HepG2 (cell line): ENCODE measurements around the gene CPNE8. TPM values are rescaled to one million over a fixed set of nuclear protein-coding genes. Genes with fewer than 3 reads are reported as not detected.

Experiments
- ATAC-seq: fragments of 200-7000 bp; cut with Tn5 transposase; 3 replicates; pipeline ENCODE4 v1.9.1; 2020; ENCODE audit warnings: mild to moderate bottlenecking, moderate library complexity
- BruUV-seq: library from RNA; stranded (reverse); fragments of 400-500 nt; replicated peaks from 2 replicates; lab custom pipeline; 2021; lab: Mats Ljungman, UMichigan
- CTCF ChIA-PET: fragments of 300-600 bp; formaldehyde crosslinking; extraction: SDS; loops from one replicate; lab custom pipeline; 2021; ENCODE audit warnings: low total read pairs, inconsistent platforms, low intra/inter-chr PET ratio; lab: Yijun Ruan, JAX
- POLR2A ChIA-PET: fragments of 350-600 bp; sonication (Branson Sonifier 250); formaldehyde crosslinking; loops from one replicate; lab custom pipeline; 2020; ENCODE audit warnings: antibody characterized with exemption, inconsistent platforms; lab: Yijun Ruan, JAX
- DNase-seq: peaks from one replicate; pipeline ENCODE4 v3.0.0-alpha.2; 2015; ENCODE audit warnings: low spot score
- FAIRE-seq: peaks from 3 replicates; lab custom pipeline; 2011; peaks lifted over from hg19 to GRCh38; lab: Jason Lieb, UNC
- H2AFZ ChIP-seq: one replicate; pipeline ENCODE4 v1.6.1; 2011; ENCODE audit warnings: low read length, inconsistent platforms
- H3K27ac ChIP-seq: fragments of 300-600 bp; 3 replicates; pipeline ENCODE4 v1.8.0; 2011; ENCODE audit warnings: mixed run types, mild to moderate bottlenecking, mixed read lengths, low read length, inconsistent platforms; ENCODE audit not compliant: insufficient read depth; ENCODE audit errors: extremely low read length
- H3K27me3 ChIP-seq, 2 experiments: fragments of 200-600 bp in 1 of 2; 2 replicates in 1 of 2; 3 replicates in 1 of 2; pipeline versions ENCODE4 v1.6.0 to v1.8.0; 2011; ENCODE audit warnings: low read length in 2 of 2, mild to moderate bottlenecking in 2 of 2, moderate library complexity in 2 of 2, inconsistent platforms in 1 of 2; ENCODE audit not compliant: insufficient read depth in 2 of 2, control insufficient read depth in 1 of 2
- H3K36me3 ChIP-seq, 2 experiments: fragments of 200-600 bp in 1 of 2; replicated peaks in 1 of 2; 2 replicates in 1 of 2; 3 replicates in 1 of 2; pipeline versions ENCODE4 v1.5.1 to v1.8.0; 2011; ENCODE audit warnings: low read length in 2 of 2, inconsistent platforms in 1 of 2; ENCODE audit not compliant: insufficient read depth in 2 of 2, control insufficient read depth in 1 of 2
- H3K4me1 ChIP-seq: 2 replicates; pipeline ENCODE4 v1.5.1; 2012; ENCODE audit warnings: low read length, inconsistent platforms; ENCODE audit not compliant: insufficient read depth
- H3K4me2 ChIP-seq: 2 replicates; pipeline ENCODE4 v1.6.0; 2011; ENCODE audit warnings: low read depth, low read length, inconsistent platforms
- H3K4me3 ChIP-seq, 3 experiments: fragments of 200-600 bp in 1 of 3; sonication (generic), shearing (Covaris generic) in 1 of 3; replicated peaks in 1 of 3; 2 replicates each; pipeline ENCODE4 v1.5.1; 2011 to 2016; ENCODE audit warnings: low read length in 3 of 3, inconsistent platforms in 2 of 3, low read depth in 2 of 3, mild to moderate bottlenecking in 2 of 3, control low read depth in 1 of 3, mixed read lengths in 1 of 3; ENCODE audit not compliant: insufficient read depth in 1 of 3
- H3K79me2 ChIP-seq: one replicate; pipeline ENCODE4 v1.6.1; 2011; ENCODE audit warnings: low read length, inconsistent platforms; ENCODE audit not compliant: insufficient read depth
- H3K9ac ChIP-seq: 2 replicates; pipeline ENCODE4 v1.6.0; 2011; ENCODE audit warnings: mild to moderate bottlenecking, low read depth, low read length, inconsistent platforms; ENCODE audit not compliant: insufficient read depth
- H3K9me3 ChIP-seq: 2 replicates; pipeline ENCODE4 v1.5.1; 2012; ENCODE audit warnings: mild to moderate bottlenecking, low read length
- H4K20me1 ChIP-seq: 2 replicates; pipeline ENCODE4 v1.6.0; 2011; ENCODE audit warnings: inconsistent platforms, mild to moderate bottlenecking, low read length, moderate library complexity; ENCODE audit not compliant: insufficient read depth
- AKNA ChIP-seq: sonication (generic); formaldehyde crosslinking; IDR thresholded peaks from 2 replicates; pipeline ENCODE4 v1.4.0; 2020; ENCODE audit warnings: missing genetic modification reagents, borderline replicate concordance
- CENPX ChIP-seq: sonication (generic); formaldehyde crosslinking; IDR thresholded peaks from 2 replicates; pipeline ENCODE4 v1.9.0; 2021; ENCODE audit warnings: mild to moderate bottlenecking, missing genetic modification reagents, moderate library complexity
- CTCF ChIP-seq: sonication (generic); formaldehyde crosslinking; IDR thresholded peaks from 2 replicates; pipeline ENCODE4 v1.5.0; 2020; ENCODE audit warnings: mild to moderate bottlenecking, missing genetic modification reagents, moderate library complexity
- E2F5 ChIP-seq: sonication (generic); formaldehyde crosslinking; conservative IDR thresholded peaks from 2 replicates; pipeline ENCODE4 v1.4.0; 2020; ENCODE audit warnings: missing genetic modification reagents
- PRDM4 ChIP-seq: sonication (generic); formaldehyde crosslinking; IDR thresholded peaks from 2 replicates; pipeline ENCODE4 v1.9.0; 2021; ENCODE audit warnings: missing genetic modification reagents, borderline replicate concordance
- USF2 ChIP-seq, 2 experiments: sonication (generic) in 1 of 2; formaldehyde crosslinking in 1 of 2; IDR thresholded peaks; 2 replicates each; pipeline versions ENCODE4 v1.5.1 to v1.6.1; 2011 to 2020; ENCODE audit warnings: borderline replicate concordance in 1 of 2, low read depth in 1 of 2, low read length in 1 of 2, mild to moderate bottlenecking in 1 of 2, missing genetic modification reagents in 1 of 2, moderate library complexity in 1 of 2
- ZNF430 ChIP-seq: sonication (generic); formaldehyde crosslinking; IDR thresholded peaks from 2 replicates; pipeline ENCODE4 v1.9.0; 2021; ENCODE audit warnings: mild to moderate bottlenecking, missing genetic modification reagents
- in situ Hi-C: cut with HindIII; loops from 2 replicates; pipeline ENCODE4 v1.10.0; 2017; ENCODE audit warnings: low pct_unique_long_range_greater_than_20kb; ENCODE audit not compliant: extremely low pct_ligation_motif_present
- intact Hi-C: fragments of 100-400 bp; cut with micrococcal nuclease; formaldehyde crosslinking; loops from one replicate; pipeline ENCODE4 v1.10.0; 2022; ENCODE audit not compliant: unreplicated experiment
- polyA plus RNA-seq, 8 experiments: library from polyadenylated mRNA; depleted of rRNA in 3 of 8; stranded (reverse) in 7 of 8; unstranded in 1 of 8; fragments of >200 nt; fragmentation: Illumina TruSeq in 4 of 8; extraction: Trizol in 4 of 8; gene quantifications; 2 replicates each; pipeline versions ENCODE4 v1.2.1 to v1.2.3, GENCODE V29; 2011 to 2016; ENCODE audit warnings: low read depth in 4 of 8, missing spikeins in 1 of 8, mixed read lengths in 1 of 8; ENCODE audit not compliant: insufficient read depth in 1 of 8
- total RNA-seq, 5 experiments: library from RNA; depleted of rRNA; stranded (reverse); fragments of >200 nt; fragmentation: Illumina TruSeq; extraction: Trizol; gene quantifications; 2 replicates each; pipeline ENCODE4 v1.2.3, GENCODE V29; 2016; ENCODE audit warnings: low read depth in 1 of 5

The CPNE8 gene
- total and polyA plus RNA-seq, 2 of the 13 experiments (the other 11 are each of a cell fraction or from before 2014, with no cell fraction given): 2.4 to 2.7 TPM

- peak; percentile 53 for TF ChIP-seq CTCF (CRISPR knock-in tag)
Measured at GRCh38 chr12:38664661-38665269, 240.6 kb downstream of the CPNE8 start (continued).

- Histone ChIP-seq H4K20me1 (no peaks in the 10 kb centered on the region), H3K4me3 (no peak overlapping the region), H3K27ac (no peak overlapping the region), H3K4me2 (no peak overlapping the region), H3K36me3 (no peaks in the 10 kb centered on the region), H3K27me3 (no peaks in the 10 kb centered on the region), H3K9me3 (peaks cover 6% of the 10 kb centered on the region; the same call in 1 of the 2 replicates), H3K4me1 (no peaks in the 10 kb centered on the region), H3K9ac (no peak overlapping the region), H2AFZ (no peak overlapping the region), H3K79me2 (no peaks in the 10 kb centered on the region)
- CTCF ChIA-PET: no interaction called here
- FAIRE-seq (no peak), DNase-seq (no peak), ATAC-seq (no peak)
- no TSS peak for BruUV-seq
- intact Hi-C loops: no loop called here
- POLR2A ChIA-PET: no interaction called here
- in situ Hi-C loops: no loop called here
- no peak for TF ChIP-seq AKNA (CRISPR knock-in tag)
- TF ChIP-seq ZNF430 (CRISPR knock-in tag): no peak
- no peak for TF ChIP-seq CENPX (CRISPR knock-in tag)
- TF ChIP-seq E2F5 (CRISPR knock-in tag): no peak
- no peak for TF ChIP-seq USF2 (IDR thresholded peaks at IDR 0.05; ENCODE audit: low read depth, low read length)
- no peak for TF ChIP-seq USF2 (CRISPR knock-in tag; IDR thresholded peaks at IDR 0.05; ENCODE audit: borderline replicate concordance)
- no peak for TF ChIP-seq PRDM4 (CRISPR knock-in tag)
Measured at GRCh38 chr12:38662829-38663228, 242.6 kb downstream of the CPNE8 start.
